H9 (cell line): Measurements from ENCODE around the gene ZNF365. TPM values are rescaled to one million over a fixed set of nuclear protein-coding genes. Genes with fewer than 3 reads are reported as not detected.
"Not testable (repeated sequence)": the region's sequence is repeated elsewhere in the genome, so short reads cannot be mapped to it uniquely, and the experiment has no call there.

Source experiments
- DNase-seq: peaks from one replicate; pipeline ENCODE4 v3.0.0-alpha.2; 2017
- H2AFZ ChIP-seq: one replicate; pipeline ENCODE4 v1.6.1; 2013; ENCODE audit warnings: mild to moderate bottlenecking, low read length, control low read depth, moderate library complexity
- H2AK5ac ChIP-seq: 2 replicates; pipeline ENCODE4 v1.6.1; 2013; ENCODE audit warnings: low read length, control low read depth, mixed read lengths; ENCODE audit not compliant: insufficient read length
- H2BK120ac ChIP-seq: one replicate; pipeline ENCODE4 v1.6.1; 2013; ENCODE audit warnings: low read depth, mild to moderate bottlenecking, low read length, control low read depth, inconsistent platforms; ENCODE audit not compliant: poor library complexity, severe bottlenecking
- H2BK12ac ChIP-seq: 2 replicates; pipeline ENCODE4 v1.6.1; 2013; ENCODE audit warnings: low read length, control low read depth, mixed read lengths, low read depth; ENCODE audit not compliant: insufficient read length
- H2BK15ac ChIP-seq: 2 replicates; pipeline ENCODE4 v1.6.1; 2013; ENCODE audit warnings: low read depth, low read length, control low read depth
- H2BK20ac ChIP-seq: one replicate; pipeline ENCODE4 v1.6.1; 2013; ENCODE audit warnings: low read depth, mild to moderate bottlenecking, low read length, control low read depth, inconsistent platforms; ENCODE audit not compliant: poor library complexity, severe bottlenecking
- H2BK5ac ChIP-seq: 2 replicates; pipeline ENCODE4 v1.6.1; 2013; ENCODE audit warnings: low read length, control low read depth, mixed read lengths; ENCODE audit not compliant: insufficient read length
- H3K14ac ChIP-seq: 2 replicates; pipeline ENCODE4 v1.6.1; 2013; ENCODE audit warnings: low read length, control low read depth; ENCODE audit not compliant: insufficient read depth
- H3K18ac ChIP-seq: 2 replicates; pipeline ENCODE4 v1.6.1; 2013; ENCODE audit warnings: low read depth, mild to moderate bottlenecking, mixed read lengths, low read length, control low read depth; ENCODE audit not compliant: insufficient read length
- H3K23ac ChIP-seq: 2 replicates; pipeline ENCODE4 v1.6.1; 2013; ENCODE audit warnings: low read length, control low read depth, mixed read lengths, low read depth; ENCODE audit not compliant: insufficient read length
- H3K23me2 ChIP-seq: 2 replicates; pipeline ENCODE4 v1.6.1; 2013; ENCODE audit warnings: low read depth, mild to moderate bottlenecking, mixed read lengths, low read length, control low read depth; ENCODE audit not compliant: insufficient read length, poor library complexity, severe bottlenecking
- H3K27ac ChIP-seq: 2 replicates; pipeline ENCODE4 v1.5.1; 2013; ENCODE audit warnings: low read length, control low read depth, mixed read lengths, low read depth; ENCODE audit not compliant: insufficient read length
- H3K27me3 ChIP-seq: 2 replicates; pipeline ENCODE4 v1.6.1; 2013; ENCODE audit warnings: low read length, control low read depth, inconsistent platforms; ENCODE audit not compliant: insufficient read depth
- H3K4ac ChIP-seq: 2 replicates; pipeline ENCODE4 v1.6.1; 2013; ENCODE audit warnings: low read depth, mild to moderate bottlenecking, control low read depth, inconsistent platforms, low read length, moderate library complexity
- H3K4me1 ChIP-seq: 2 replicates; pipeline ENCODE4 v1.6.1; 2013; ENCODE audit warnings: low read length, control low read depth, inconsistent platforms; ENCODE audit not compliant: insufficient read depth
- H3K4me2 ChIP-seq: 2 replicates; pipeline ENCODE4 v1.6.1; 2013; ENCODE audit warnings: low read length, control low read depth, mixed read lengths; ENCODE audit not compliant: insufficient read length, insufficient read depth
- H3K56ac ChIP-seq: 2 replicates; pipeline ENCODE4 v1.6.1; 2013; ENCODE audit warnings: low read depth, mild to moderate bottlenecking, mixed read lengths, low read length, control low read depth; ENCODE audit not compliant: insufficient read length
- H3K79me1 ChIP-seq: 2 replicates; pipeline ENCODE4 v1.6.1; 2013; ENCODE audit warnings: low read depth, mild to moderate bottlenecking, moderate library complexity, low read length, control low read depth, inconsistent platforms; ENCODE audit not compliant: insufficient read depth, poor library complexity, severe bottlenecking
- H3K79me2 ChIP-seq: 2 replicates; pipeline ENCODE4 v1.6.1; 2013; ENCODE audit warnings: low read length, control low read depth, inconsistent platforms; ENCODE audit not compliant: insufficient read depth
- H3K9ac ChIP-seq: 2 replicates; pipeline ENCODE4 v1.6.1; 2013; ENCODE audit warnings: low read length, control low read depth, mixed read lengths; ENCODE audit not compliant: insufficient read length; ENCODE audit errors: extremely low read depth
- H3K9me3 ChIP-seq: one replicate; pipeline ENCODE4 v1.6.1; 2013; ENCODE audit warnings: low read depth, low read length, inconsistent platforms; ENCODE audit not compliant: control insufficient read depth
- H3T11ph ChIP-seq: one replicate; pipeline ENCODE4 v1.6.1; 2013; ENCODE audit warnings: mild to moderate bottlenecking, low read length, control low read depth, inconsistent platforms
- H4K20me1 ChIP-seq: one replicate; pipeline ENCODE4 v1.6.1; 2013; ENCODE audit not compliant: control insufficient read depth, insufficient read length, insufficient read depth
- H4K5ac ChIP-seq: 2 replicates; pipeline ENCODE4 v1.6.1; 2013; ENCODE audit warnings: low read depth, mild to moderate bottlenecking, mixed read lengths, low read length, control low read depth; ENCODE audit not compliant: insufficient read length
- H4K8ac ChIP-seq: replicated peaks from 2 replicates; pipeline ENCODE4 v1.6.1; 2013; ENCODE audit warnings: low read length, control low read depth, mixed read lengths, low read depth; ENCODE audit not compliant: insufficient read length
- H4K91ac ChIP-seq: 2 replicates; pipeline ENCODE4 v1.6.1; 2013; ENCODE audit warnings: low read depth, mild to moderate bottlenecking, moderate library complexity, mixed read lengths, low read length, control low read depth; ENCODE audit not compliant: insufficient read length
- H3K27ac Mint-ChIP-seq, 3 experiments: 2 replicates in 2 of 3; 3 replicates in 1 of 3; pipeline ENCODE4 v1.8.0; 2020 to 2021; ENCODE audit warnings: mixed read lengths in 3 of 3, mild to moderate bottlenecking in 1 of 3, moderate library complexity in 1 of 3
- H3K27me3 Mint-ChIP-seq: 2 replicates; pipeline ENCODE4 v1.8.0; 2021; ENCODE audit warnings: low read depth, mild to moderate bottlenecking, moderate library complexity, mixed read lengths
- H3K36me3 Mint-ChIP-seq, 3 experiments: 2 replicates in 2 of 3; 3 replicates in 1 of 3; pipeline ENCODE4 v1.8.0; 2020 to 2021; ENCODE audit warnings: low read depth in 3 of 3, mixed read lengths in 3 of 3; ENCODE audit not compliant: insufficient read depth in 1 of 3
- H3K4me1 Mint-ChIP-seq, 2 experiments: 2 replicates each; pipeline ENCODE4 v1.8.0; 2020; ENCODE audit warnings: mixed read lengths in 2 of 2
- H3K4me3 Mint-ChIP-seq, 2 experiments: 2 replicates in 1 of 2; 3 replicates in 1 of 2; pipeline ENCODE4 v1.8.0; 2020 to 2021; ENCODE audit warnings: mild to moderate bottlenecking in 2 of 2, mixed read lengths in 2 of 2, moderate library complexity in 1 of 2
- H3K9me3 Mint-ChIP-seq, 2 experiments: 2 replicates in 1 of 2; 3 replicates in 1 of 2; pipeline ENCODE4 v1.8.0; 2020; ENCODE audit warnings: mild to moderate bottlenecking in 2 of 2, mixed read lengths in 2 of 2, moderate library complexity in 1 of 2
- WGBS: extraction: QIAGEN DNeasy Blood & Tissue Kit; methylation state at CpG from one replicate; pipeline ENCODE4 v1.1.7; 2013; ENCODE audit warnings: missing lambda C conversion rate, low lambda C conversion rate, mixed read lengths; ENCODE audit not compliant: insufficient read length; ENCODE audit errors: extremely low coverage; 5-methylcytosine and 5-hydroxymethylcytosine counted together
- total RNA-seq: library from RNA; stranded (reverse); gene quantifications from 2 replicates; pipeline ENCODE4 v1.2.1, GENCODE V29; 2021
- TF ChIP-seq, protein P1 (sequence below): fragments of 200-600 bp; sonication (generic); conservative IDR thresholded peaks from 3 replicates; pipeline ENCODE4 v1.8.0; 2021; ENCODE audit warnings: antibody characterized with exemption, mild to moderate bottlenecking

ZNF365 gene
- total RNA-seq, 1 experiment from 2014 or later = 0.59 TPM

- Histone ChIP-seq H4K91ac (no peak overlapping the region), H3K79me2 (no peaks in the 10 kb centered on the region), H3K79me1 (no peaks in the 10 kb centered on the region), H3K4me2 (no peak overlapping the region), H3K27ac (no peak overlapping the region), H3K23me2 (no peaks in the 10 kb centered on the region), H3K23ac (no peak overlapping the region), H2AFZ (no peak overlapping the region), H3K27me3 (no peaks in the 10 kb centered on the region), H3K18ac (no peak overlapping the region), H2BK12ac (no peak overlapping the region), H3K56ac (no peak overlapping the region), H2BK15ac (no peak overlapping the region), H4K5ac (no peak overlapping the region), H3T11ph (no peak overlapping the region), H3K9me3 (no peaks in the 10 kb centered on the region), H3K4me1 (no peaks in the 10 kb centered on the region), H2AK5ac (no peak overlapping the region), H4K8ac (no peak overlapping the region), H2BK120ac (no peak overlapping the region), H2BK20ac (no peak overlapping the region), H3K4ac (no peak overlapping the region), H3K9ac (no peak overlapping the region), H4K20me1 (no peaks in the 10 kb centered on the region), H2BK5ac (no peak overlapping the region), H3K14ac (no peak overlapping the region)
- H3K4me3 Mint-ChIP-seq = no peak overlapping the region
- TF ChIP-seq, protein P1, sequence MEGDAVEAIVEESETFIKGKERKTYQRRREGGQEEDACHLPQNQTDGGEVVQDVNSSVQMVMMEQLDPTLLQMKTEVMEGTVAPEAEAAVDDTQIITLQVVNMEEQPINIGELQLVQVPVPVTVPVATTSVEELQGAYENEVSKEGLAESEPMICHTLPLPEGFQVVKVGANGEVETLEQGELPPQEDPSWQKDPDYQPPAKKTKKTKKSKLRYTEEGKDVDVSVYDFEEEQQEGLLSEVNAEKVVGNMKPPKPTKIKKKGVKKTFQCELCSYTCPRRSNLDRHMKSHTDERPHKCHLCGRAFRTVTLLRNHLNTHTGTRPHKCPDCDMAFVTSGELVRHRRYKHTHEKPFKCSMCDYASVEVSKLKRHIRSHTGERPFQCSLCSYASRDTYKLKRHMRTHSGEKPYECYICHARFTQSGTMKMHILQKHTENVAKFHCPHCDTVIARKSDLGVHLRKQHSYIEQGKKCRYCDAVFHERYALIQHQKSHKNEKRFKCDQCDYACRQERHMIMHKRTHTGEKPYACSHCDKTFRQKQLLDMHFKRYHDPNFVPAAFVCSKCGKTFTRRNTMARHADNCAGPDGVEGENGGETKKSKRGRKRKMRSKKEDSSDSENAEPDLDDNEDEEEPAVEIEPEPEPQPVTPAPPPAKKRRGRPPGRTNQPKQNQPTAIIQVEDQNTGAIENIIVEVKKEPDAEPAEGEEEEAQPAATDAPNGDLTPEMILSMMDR = no peak
- DNase-seq = no peak
- no CpG with 5 or more reads among the region's 2 CpGs for WGBS
- H3K27me3 Mint-ChIP-seq = no peaks in the 10 kb centered on the region; the same call in 1 of the 2 replicates
- H3K4me1 Mint-ChIP-seq = no peaks in the 10 kb centered on the region
- H3K9me3 Mint-ChIP-seq = peaks cover 11 to 20% of the 10 kb centered on the region in 2 experiments; a peak in 4 of 5 replicates
- no peak overlapping the region for H3K27ac Mint-ChIP-seq
- no peaks in the 10 kb centered on the region; a peak in 1 of 7 replicates for H3K36me3 Mint-ChIP-seq
These were observed 17.7 kb upstream of the ZNF365 start for GRCh38 chr10:62356447-62356846.

GRCh38 chr10:62358151-62358550, 16.0 kb upstream of the ZNF365 start:
- not testable (repeated sequence) for H3K27me3 Mint-ChIP-seq, H3K4me1 Mint-ChIP-seq, H2BK12ac ChIP-seq, H3K79me2 ChIP-seq, H3K9me3 ChIP-seq, H3K79me1 ChIP-seq, H4K91ac ChIP-seq, H3K23ac ChIP-seq, H3T11ph ChIP-seq, H3K4ac ChIP-seq, H3K27ac ChIP-seq, H3K14ac ChIP-seq, H2BK120ac ChIP-seq, H2BK15ac ChIP-seq, H3K56ac ChIP-seq, H2AK5ac ChIP-seq, H4K20me1 ChIP-seq, H3K23me2 ChIP-seq, H3K4me1 ChIP-seq, DNase-seq, H4K8ac ChIP-seq, H3K36me3 Mint-ChIP-seq, H4K5ac ChIP-seq, H3K18ac ChIP-seq, H3K27me3 ChIP-seq, H3K9ac ChIP-seq, H2BK20ac ChIP-seq, H3K4me3 Mint-ChIP-seq, H3K27ac Mint-ChIP-seq, H3K4me2 ChIP-seq, H2AFZ ChIP-seq, H2BK5ac ChIP-seq
- no CpG with 5 or more reads among the region's 2 CpGs for WGBS
- peaks cover 11 to 14% of the 10 kb centered on the region in 2 experiments; a peak in 4 of 5 replicates for H3K9me3 Mint-ChIP-seq
